Activated naive CD4-positive, alpha-beta T cell treated with anti-CD3 and anti-CD28 coated beads, Interleukin-2, amount 50 U/mL, for 24 hours (primary cell): ENCODE data around the gene BSN.

Source experiments
- H3K27ac Mint-ChIP-seq: one replicate; pipeline ENCODE4 v1.8.0; 2021; ENCODE audit warnings: mild to moderate bottlenecking, mixed read lengths
- H3K27me3 Mint-ChIP-seq: one replicate; pipeline ENCODE4 v1.8.0; 2021; ENCODE audit warnings: mixed read lengths
- H3K36me3 Mint-ChIP-seq: one replicate; pipeline ENCODE4 v1.8.0; 2021; ENCODE audit warnings: mixed read lengths
- H3K4me1 Mint-ChIP-seq: one replicate; pipeline ENCODE4 v1.8.0; 2021; ENCODE audit warnings: mixed read lengths
- H3K4me3 Mint-ChIP-seq: one replicate; pipeline ENCODE4 v1.8.0; 2021; ENCODE audit warnings: mild to moderate bottlenecking, mixed read lengths
- H3K9me3 Mint-ChIP-seq: one replicate; pipeline ENCODE4 v1.8.0; 2021; ENCODE audit warnings: mixed read lengths

Gene BSN, protein sequence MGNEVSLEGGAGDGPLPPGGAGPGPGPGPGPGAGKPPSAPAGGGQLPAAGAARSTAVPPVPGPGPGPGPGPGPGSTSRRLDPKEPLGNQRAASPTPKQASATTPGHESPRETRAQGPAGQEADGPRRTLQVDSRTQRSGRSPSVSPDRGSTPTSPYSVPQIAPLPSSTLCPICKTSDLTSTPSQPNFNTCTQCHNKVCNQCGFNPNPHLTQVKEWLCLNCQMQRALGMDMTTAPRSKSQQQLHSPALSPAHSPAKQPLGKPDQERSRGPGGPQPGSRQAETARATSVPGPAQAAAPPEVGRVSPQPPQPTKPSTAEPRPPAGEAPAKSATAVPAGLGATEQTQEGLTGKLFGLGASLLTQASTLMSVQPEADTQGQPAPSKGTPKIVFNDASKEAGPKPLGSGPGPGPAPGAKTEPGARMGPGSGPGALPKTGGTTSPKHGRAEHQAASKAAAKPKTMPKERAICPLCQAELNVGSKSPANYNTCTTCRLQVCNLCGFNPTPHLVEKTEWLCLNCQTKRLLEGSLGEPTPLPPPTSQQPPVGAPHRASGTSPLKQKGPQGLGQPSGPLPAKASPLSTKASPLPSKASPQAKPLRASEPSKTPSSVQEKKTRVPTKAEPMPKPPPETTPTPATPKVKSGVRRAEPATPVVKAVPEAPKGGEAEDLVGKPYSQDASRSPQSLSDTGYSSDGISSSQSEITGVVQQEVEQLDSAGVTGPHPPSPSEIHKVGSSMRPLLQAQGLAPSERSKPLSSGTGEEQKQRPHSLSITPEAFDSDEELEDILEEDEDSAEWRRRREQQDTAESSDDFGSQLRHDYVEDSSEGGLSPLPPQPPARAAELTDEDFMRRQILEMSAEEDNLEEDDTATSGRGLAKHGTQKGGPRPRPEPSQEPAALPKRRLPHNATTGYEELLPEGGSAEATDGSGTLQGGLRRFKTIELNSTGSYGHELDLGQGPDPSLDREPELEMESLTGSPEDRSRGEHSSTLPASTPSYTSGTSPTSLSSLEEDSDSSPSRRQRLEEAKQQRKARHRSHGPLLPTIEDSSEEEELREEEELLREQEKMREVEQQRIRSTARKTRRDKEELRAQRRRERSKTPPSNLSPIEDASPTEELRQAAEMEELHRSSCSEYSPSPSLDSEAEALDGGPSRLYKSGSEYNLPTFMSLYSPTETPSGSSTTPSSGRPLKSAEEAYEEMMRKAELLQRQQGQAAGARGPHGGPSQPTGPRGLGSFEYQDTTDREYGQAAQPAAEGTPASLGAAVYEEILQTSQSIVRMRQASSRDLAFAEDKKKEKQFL (N-terminal part only)

GRCh38 chr3:49553692-49554632, at the start of gene BSN:
TSS of gene BSN (plus strand) at chr3:49554477. CDS start at chr3:49554603, 126 bp downstream.
- peak within 1 kb of the TSS; percentile 23 for H3K27ac Mint-ChIP-seq
- H3K4me1 Mint-ChIP-seq, result peaks cover 16% of the 10 kb centered on the region
- H3K27me3 Mint-ChIP-seq, result peaks cover 14% of the 10 kb centered on the region
- peak within 1 kb of the TSS; percentile 96 for H3K4me3 Mint-ChIP-seq
- no peaks in the 10 kb centered on the region for H3K9me3 Mint-ChIP-seq
- H3K36me3 Mint-ChIP-seq, result peaks cover 2% of the 10 kb centered on the region

- no peak overlapping the region for H3K27ac Mint-ChIP-seq
- peaks cover 21% of the 10 kb centered on the region for H3K4me1 Mint-ChIP-seq
- no peak overlapping the region for H3K4me3 Mint-ChIP-seq
- no peaks in the 10 kb centered on the region for H3K27me3 Mint-ChIP-seq
- no peaks in the 10 kb centered on the region for H3K9me3 Mint-ChIP-seq
- H3K36me3 Mint-ChIP-seq, result peaks cover 9% of the 10 kb centered on the region
Measured at GRCh38 chr3:49506906-49507305, 47.4 kb upstream of the BSN start.

DNA sequence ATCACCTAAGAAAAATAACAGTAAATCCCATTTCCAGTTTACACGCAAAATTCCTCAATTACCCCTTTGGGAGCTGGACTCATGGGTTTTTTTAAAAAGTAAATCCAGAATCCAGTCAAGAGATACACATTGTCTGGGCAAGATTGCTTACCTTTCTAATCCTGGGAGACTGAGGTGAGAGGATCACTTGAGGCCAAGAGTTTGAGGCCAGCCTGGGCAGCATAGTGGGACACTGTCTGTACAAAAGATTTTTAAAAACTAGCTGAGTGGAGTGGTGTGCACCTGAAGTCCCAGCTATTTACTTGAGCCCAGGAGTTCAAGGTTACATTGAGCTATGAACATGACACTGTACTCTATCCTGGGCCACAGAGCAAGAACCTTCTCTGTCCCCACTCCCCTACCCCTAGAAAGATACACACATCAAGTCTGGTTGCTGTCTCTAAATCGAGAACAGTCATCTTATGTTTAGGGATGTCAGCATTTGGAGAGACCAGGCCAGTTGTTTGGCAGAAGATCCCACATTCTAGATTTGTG, 45.2 kb upstream of the BSN start:
- no peak overlapping the region for H3K27ac Mint-ChIP-seq
- no peak overlapping the region for H3K4me3 Mint-ChIP-seq
- H3K36me3 Mint-ChIP-seq, result peaks cover 7% of the 10 kb centered on the region
- H3K27me3 Mint-ChIP-seq, result no peaks in the 10 kb centered on the region
- peaks cover 7% of the 10 kb centered on the region for H3K4me1 Mint-ChIP-seq
- no peaks in the 10 kb centered on the region for H3K9me3 Mint-ChIP-seq

DNA sequence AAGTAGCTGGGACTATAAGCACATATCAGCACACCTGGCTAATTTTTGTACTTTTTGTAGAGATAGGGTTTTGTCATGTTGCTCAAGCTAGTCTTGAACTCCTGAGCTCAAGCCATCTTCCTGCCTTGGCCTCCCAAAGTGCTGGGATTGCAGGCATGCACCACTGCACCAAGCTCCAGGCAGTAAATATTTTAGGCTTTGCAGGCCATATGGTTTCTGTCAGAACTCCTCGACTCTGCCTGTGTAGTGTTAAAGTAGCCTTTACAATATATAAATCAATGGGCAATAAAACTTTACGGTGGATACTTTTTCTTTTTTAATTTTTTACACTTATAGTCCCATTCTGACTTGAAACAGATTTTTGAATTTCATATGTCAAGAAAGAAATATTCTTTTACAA, 42.6 kb upstream of the BSN start:
- Mint-ChIP-seq H3K4me3 (no peak overlapping the region), H3K27ac (no peak overlapping the region), H3K27me3 (no peaks in the 10 kb centered on the region), H3K4me1 (peaks cover 13% of the 10 kb centered on the region), H3K36me3 (peaks cover 13% of the 10 kb centered on the region), H3K9me3 (no peaks in the 10 kb centered on the region)

- H3K9me3 Mint-ChIP-seq, result no peaks in the 10 kb centered on the region
- no peak overlapping the region for H3K4me3 Mint-ChIP-seq
- no peak overlapping the region for H3K27ac Mint-ChIP-seq
- no peaks in the 10 kb centered on the region for H3K27me3 Mint-ChIP-seq
- peaks cover 12% of the 10 kb centered on the region for H3K4me1 Mint-ChIP-seq
- H3K36me3 Mint-ChIP-seq, result peaks cover 16% of the 10 kb centered on the region
Measured at GRCh38 chr3:49512781-49513355, 41.4 kb upstream of the BSN start.

DNA sequence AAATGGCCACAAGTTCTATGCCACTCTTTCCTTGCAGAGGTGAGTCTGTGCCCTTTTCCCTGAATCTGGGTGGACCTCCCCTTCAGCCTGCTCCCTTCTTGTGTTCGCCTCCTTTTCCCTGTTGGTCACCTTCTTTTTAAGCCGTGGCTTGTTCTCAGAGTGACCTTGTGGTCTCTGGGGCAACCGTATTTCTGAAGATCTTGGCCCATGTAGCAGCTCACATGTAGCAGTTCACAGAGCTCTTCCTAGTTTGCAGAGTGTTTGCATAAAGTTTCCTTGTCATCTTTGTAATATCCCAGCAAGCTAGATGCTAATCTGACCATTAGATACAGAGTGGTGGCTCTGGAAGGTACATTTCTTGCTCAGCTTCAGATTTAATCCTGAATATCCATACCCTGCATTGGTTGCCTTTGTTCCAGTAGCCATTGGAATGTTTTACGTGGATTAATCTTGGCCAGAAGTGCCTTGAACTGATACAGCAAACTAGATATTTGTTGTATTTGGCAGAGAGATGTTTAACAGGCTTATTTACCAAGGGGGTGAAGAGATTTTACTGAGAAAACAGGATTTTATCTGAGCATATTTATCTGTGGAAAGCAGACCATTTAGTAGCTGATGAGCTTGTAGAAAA, 40.7 kb upstream of the BSN start:
- Mint-ChIP-seq H3K9me3 (no peaks in the 10 kb centered on the region), H3K4me3 (no peak overlapping the region), H3K36me3 (peaks cover 16% of the 10 kb centered on the region), H3K4me1 (peaks cover 10% of the 10 kb centered on the region), H3K27me3 (no peaks in the 10 kb centered on the region), H3K27ac (no peak overlapping the region)

- peaks cover 23% of the 10 kb centered on the region for H3K4me1 Mint-ChIP-seq
- H3K9me3 Mint-ChIP-seq, result no peaks in the 10 kb centered on the region
- peaks cover 13% of the 10 kb centered on the region for H3K36me3 Mint-ChIP-seq
- no peak overlapping the region for H3K27ac Mint-ChIP-seq
- no peak overlapping the region for H3K4me3 Mint-ChIP-seq
- H3K27me3 Mint-ChIP-seq, result no peaks in the 10 kb centered on the region
Measured at GRCh38 chr3:49518016-49518415, 36.3 kb upstream of the BSN start.

DNA sequence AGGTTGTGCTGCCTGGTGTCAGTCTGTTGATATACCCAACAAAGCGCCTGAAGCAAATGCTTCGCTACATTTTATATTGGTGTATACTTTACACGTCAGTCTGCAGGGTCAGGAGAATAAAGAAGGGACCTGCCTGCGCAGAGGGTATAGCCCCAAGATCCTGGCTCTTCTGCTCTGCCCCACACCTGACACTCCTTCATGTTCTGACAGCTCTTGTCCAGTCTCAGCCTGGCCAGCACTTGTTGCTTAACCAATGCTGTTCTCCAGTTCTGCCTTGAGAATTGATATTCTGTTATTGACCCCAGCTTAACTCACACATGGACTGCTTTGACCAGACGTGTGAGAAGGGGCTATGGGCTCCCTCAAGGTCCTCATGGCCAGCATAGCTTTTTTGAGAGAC, 35.8 kb upstream of the BSN start:
- no peaks in the 10 kb centered on the region for H3K9me3 Mint-ChIP-seq
- H3K36me3 Mint-ChIP-seq, result peaks cover 13% of the 10 kb centered on the region
- no peak overlapping the region for H3K27ac Mint-ChIP-seq
- no peaks in the 10 kb centered on the region for H3K27me3 Mint-ChIP-seq
- H3K4me3 Mint-ChIP-seq, result no peak overlapping the region
- H3K4me1 Mint-ChIP-seq, result peaks cover 23% of the 10 kb centered on the region

GRCh38 chr3:49519296-49519695, 35.0 kb upstream of the BSN start:
- H3K4me1 Mint-ChIP-seq, result peaks cover 23% of the 10 kb centered on the region
- no peak overlapping the region for H3K4me3 Mint-ChIP-seq
- peaks cover 7% of the 10 kb centered on the region for H3K36me3 Mint-ChIP-seq
- no peaks in the 10 kb centered on the region for H3K27me3 Mint-ChIP-seq
- no peaks in the 10 kb centered on the region for H3K9me3 Mint-ChIP-seq
- H3K27ac Mint-ChIP-seq, result no peak overlapping the region

DNA sequence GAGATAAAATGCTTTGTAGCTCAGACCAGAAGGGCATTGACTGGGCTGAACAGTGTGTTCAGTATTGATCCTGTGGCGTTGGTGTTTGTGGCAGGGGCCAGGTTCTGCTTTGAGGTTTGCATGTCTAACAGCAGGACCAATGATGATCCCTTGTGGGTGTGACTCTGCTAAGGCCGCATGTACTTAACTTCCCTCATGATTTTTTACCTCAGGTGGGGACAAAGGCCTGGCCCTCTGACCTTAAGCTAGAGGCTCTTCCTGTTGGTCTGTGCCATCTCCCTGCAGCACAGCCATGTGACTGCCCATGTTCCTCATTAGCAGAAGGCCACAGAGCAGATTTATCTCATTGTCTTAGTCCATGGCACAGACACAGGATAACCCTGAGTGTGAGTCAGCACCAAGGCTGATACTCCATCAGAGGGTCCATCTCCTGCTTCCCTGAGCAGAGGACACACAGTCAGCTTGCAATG, 34.3 kb upstream of the BSN start:
- H3K27ac Mint-ChIP-seq, result no peak overlapping the region
- no peak overlapping the region for H3K4me3 Mint-ChIP-seq
- peaks cover 7% of the 10 kb centered on the region for H3K36me3 Mint-ChIP-seq
- H3K4me1 Mint-ChIP-seq, result peaks cover 23% of the 10 kb centered on the region
- H3K27me3 Mint-ChIP-seq, result no peaks in the 10 kb centered on the region
- no peaks in the 10 kb centered on the region for H3K9me3 Mint-ChIP-seq

DNA sequence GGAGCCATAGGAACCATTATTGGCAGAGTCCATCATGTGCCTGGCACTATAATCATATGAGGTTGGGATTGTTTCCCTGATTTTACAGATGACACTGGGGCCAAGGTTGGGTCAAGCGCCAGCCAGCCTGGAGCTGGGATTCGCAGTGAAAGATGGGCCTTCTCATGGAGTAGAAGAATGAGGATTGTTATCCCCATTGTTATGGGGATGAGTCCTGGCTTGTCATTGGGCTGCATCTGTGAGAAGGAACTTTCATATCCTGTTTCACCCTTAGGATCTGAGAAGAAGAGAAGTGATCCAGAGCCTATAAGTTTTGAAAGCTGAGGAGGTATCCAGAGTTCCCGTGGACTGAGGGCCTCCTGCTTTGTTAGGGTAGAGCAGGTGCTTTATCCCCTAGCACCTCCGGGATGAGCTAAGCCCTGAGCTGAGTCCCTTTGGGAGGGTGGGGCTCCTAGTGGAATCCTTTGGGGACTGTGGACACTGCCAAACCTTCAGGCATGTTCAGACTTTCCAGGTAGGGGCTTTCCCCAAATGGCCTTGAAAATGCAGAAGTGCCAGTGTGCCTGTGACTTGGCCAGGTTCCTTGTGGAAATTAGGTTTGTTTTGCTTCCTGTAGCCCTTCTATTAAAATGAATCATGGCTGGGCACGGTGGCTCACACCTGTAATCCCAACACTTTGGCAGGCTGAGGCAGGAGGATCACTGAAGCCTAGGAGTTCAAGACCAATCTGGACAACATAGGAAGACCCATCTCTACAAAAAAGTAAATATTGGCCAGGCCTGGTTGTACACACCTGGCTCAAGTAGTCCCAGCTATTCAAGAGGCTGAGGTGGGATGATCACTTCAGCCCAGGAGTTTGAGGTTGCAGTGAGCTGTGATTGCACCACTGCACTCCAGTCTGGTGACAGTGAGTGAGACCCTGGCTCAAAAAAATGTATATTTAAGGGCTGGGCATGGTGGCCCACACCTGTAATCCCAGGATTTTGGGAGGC, 30.2 kb upstream of the BSN start:
- Mint-ChIP-seq H3K4me3 (no peak overlapping the region), H3K27me3 (no peaks in the 10 kb centered on the region), H3K27ac (no peak overlapping the region), H3K9me3 (no peaks in the 10 kb centered on the region), H3K4me1 (peaks cover 17% of the 10 kb centered on the region), H3K36me3 (no peaks in the 10 kb centered on the region)

DNA sequence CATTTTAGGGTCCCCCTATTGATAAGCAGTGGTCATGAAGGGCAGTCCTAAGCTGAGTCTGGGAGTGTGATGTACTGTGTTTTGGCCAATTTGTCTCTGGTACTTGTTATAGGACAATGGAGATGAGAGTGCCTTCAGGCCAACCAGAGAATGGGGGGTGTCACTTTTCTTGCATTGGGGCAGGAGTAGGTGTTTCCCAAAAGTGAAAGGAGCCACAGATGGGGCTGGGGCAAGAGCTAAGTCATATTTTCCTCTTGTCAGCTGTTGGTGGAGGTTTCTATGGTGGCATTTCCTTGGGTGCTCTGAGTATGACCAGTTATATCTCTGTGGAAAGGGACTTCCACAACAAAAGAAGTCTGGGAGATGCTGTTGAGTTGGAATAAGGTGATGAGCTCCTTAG, 24.7 kb upstream of the BSN start:
- H3K27ac Mint-ChIP-seq, result peak overlapping the region; percentile 13

GRCh38 chr3:49530231-49530630, 24.0 kb upstream of the BSN start:
- Mint-ChIP-seq H3K36me3 (peaks cover 5% of the 10 kb centered on the region), H3K4me3 (no peak overlapping the region), H3K27me3 (no peaks in the 10 kb centered on the region), H3K4me1 (peaks cover 16% of the 10 kb centered on the region), H3K27ac (no peak overlapping the region), H3K9me3 (no peaks in the 10 kb centered on the region)

More for the DNA sequence above, 24.7 kb upstream of the BSN start:
- peaks cover 5% of the 10 kb centered on the region for H3K36me3 Mint-ChIP-seq
- no peak overlapping the region for H3K4me3 Mint-ChIP-seq
- peaks cover 16% of the 10 kb centered on the region for H3K4me1 Mint-ChIP-seq
- no peaks in the 10 kb centered on the region for H3K27me3 Mint-ChIP-seq
- no peaks in the 10 kb centered on the region for H3K9me3 Mint-ChIP-seq
